CD14-positive monocyte (primary cell): Measurements from ENCODE around the gene ANKRD10. TPM values are rescaled to one million over a fixed set of nuclear protein-coding genes. Genes with fewer than 3 reads are reported as not detected.

Experiments used
- DNase-seq, 3 donors: peaks; one replicate each; pipeline ENCODE4 v3.0.0-alpha.2; 2011 to 2022
- H2AFZ ChIP-seq: 2 replicates; pipeline ENCODE4 v1.6.0; 2012; ENCODE audit warnings: mild to moderate bottlenecking, low read depth, low read length, inconsistent platforms; ENCODE audit not compliant: insufficient read depth, poor library complexity, severe bottlenecking
- H3K27ac ChIP-seq, 2 donors: 1 replicate in 1 of 2; 2 replicates in 1 of 2; pipeline ENCODE4 v1.5.1; 2012 to 2013; ENCODE audit warnings: low read length in 2 of 2, control low read depth in 1 of 2, inconsistent platforms in 1 of 2, low read depth in 1 of 2, mild to moderate bottlenecking in 1 of 2
- H3K27me3 ChIP-seq, 2 donors: one replicate each; pipeline versions ENCODE4 v1.6.0 to v1.6.1; 2011 to 2013; ENCODE audit warnings: low read length in 2 of 2; ENCODE audit not compliant: control insufficient read depth in 2 of 2, insufficient read depth in 2 of 2
- H3K36me3 ChIP-seq, 2 donors: replicated peaks in 1 of 2; 1 replicate in 1 of 2; 2 replicates in 1 of 2; pipeline versions ENCODE4 v1.5.1 to v1.6.1; 2012 to 2013; ENCODE audit warnings: low read length in 2 of 2, control low read depth in 1 of 2, inconsistent platforms in 1 of 2, mild to moderate bottlenecking in 1 of 2; ENCODE audit not compliant: insufficient read depth in 2 of 2, control insufficient read depth in 1 of 2
- H3K4me1 ChIP-seq, 2 donors: 1 replicate in 1 of 2; 2 replicates in 1 of 2; pipeline versions ENCODE4 v1.5.1 to v1.6.1; 2012 to 2013; ENCODE audit warnings: low read length in 2 of 2, control low read depth in 1 of 2, inconsistent platforms in 1 of 2, mild to moderate bottlenecking in 1 of 2, moderate library complexity in 1 of 2; ENCODE audit not compliant: insufficient read depth in 2 of 2, control insufficient read depth in 1 of 2
- H3K4me2 ChIP-seq: replicated peaks from 2 replicates; pipeline ENCODE3; 2012; ENCODE audit warnings: low read length, moderate library complexity, mild to moderate bottlenecking; ENCODE audit not compliant: poor library complexity, severe bottlenecking; ENCODE audit errors: extremely low read depth
- H3K4me3 ChIP-seq, 3 experiments: fragments of 200-600 bp in 1 of 3; sonication (generic) in 1 of 3; replicated peaks in 1 of 3; 1 replicate in 2 of 3; 2 replicates in 1 of 3; pipeline ENCODE4 v1.5.1; 2011 to 2013; ENCODE audit warnings: low read length in 3 of 3, mild to moderate bottlenecking in 3 of 3, control low read depth in 2 of 3, low read depth in 2 of 3, inconsistent platforms in 1 of 3, moderate library complexity in 1 of 3
- H3K79me2 ChIP-seq: 2 replicates; pipeline ENCODE4 v1.6.0; 2012; ENCODE audit warnings: mild to moderate bottlenecking, control low read depth, inconsistent platforms, low read length, moderate library complexity; ENCODE audit not compliant: insufficient read depth
- H3K9ac ChIP-seq: 2 replicates; pipeline ENCODE4 v1.6.0; 2017; ENCODE audit warnings: low read length, mild to moderate bottlenecking; ENCODE audit not compliant: insufficient read depth, poor library complexity, severe bottlenecking
- H3K9me3 ChIP-seq, 2 donors: replicated peaks in 1 of 2; 1 replicate in 1 of 2; 2 replicates in 1 of 2; pipeline versions ENCODE4 v1.5.1 to v1.6.1; 2012 to 2013; ENCODE audit warnings: low read length in 2 of 2, control low read depth in 1 of 2; ENCODE audit not compliant: control insufficient read depth in 1 of 2, insufficient read depth in 1 of 2
- H4K20me1 ChIP-seq: 2 replicates; pipeline ENCODE4 v1.6.0; 2012; ENCODE audit warnings: mild to moderate bottlenecking, low read length, control low read depth, moderate library complexity; ENCODE audit not compliant: insufficient read depth
- H3K27ac Mint-ChIP-seq, 7 donors: one replicate each; pipeline ENCODE4 v1.8.0; 2020; ENCODE audit warnings: mild to moderate bottlenecking in 7 of 7, mixed read lengths in 7 of 7, moderate library complexity in 6 of 7, inconsistent platforms in 2 of 7
- H3K27me3 Mint-ChIP-seq, 3 donors: one replicate each; pipeline ENCODE4 v1.8.0; 2021 to 2022; ENCODE audit warnings: low read depth in 3 of 3, mild to moderate bottlenecking in 3 of 3, mixed read lengths in 3 of 3, moderate library complexity in 3 of 3, inconsistent platforms in 1 of 3
- H3K36me3 Mint-ChIP-seq, 2 donors: one replicate each; pipeline ENCODE4 v1.8.0; 2020; ENCODE audit warnings: mixed read lengths in 2 of 2, inconsistent platforms in 1 of 2, mild to moderate bottlenecking in 1 of 2
- H3K4me1 Mint-ChIP-seq: one replicate; pipeline ENCODE4 v1.8.0; 2020; ENCODE audit warnings: mild to moderate bottlenecking, mixed read lengths
- H3K4me3 Mint-ChIP-seq, 2 donors: one replicate each; pipeline ENCODE4 v1.8.0; 2020; ENCODE audit warnings: mild to moderate bottlenecking in 2 of 2, mixed read lengths in 2 of 2, moderate library complexity in 1 of 2
- H3K9me3 Mint-ChIP-seq, 7 donors: one replicate each; pipeline ENCODE4 v1.8.0; 2020 to 2022; ENCODE audit warnings: mixed read lengths in 7 of 7, mild to moderate bottlenecking in 6 of 7, moderate library complexity in 6 of 7, inconsistent platforms in 2 of 7
- WGBS: methylation state at CpG from one replicate; pipeline ENCODE4 v1.1.5; 2013; ENCODE audit warnings: missing lambda C conversion rate; ENCODE audit not compliant: insufficient coverage; 5-methylcytosine and 5-hydroxymethylcytosine counted together
- intact Hi-C, 2 donors: fragments of 100-400 bp; cut with micrococcal nuclease; formaldehyde crosslinking; loops; one replicate each; pipeline versions ENCODE4 v1.15.0 to v1.15.1; 2023
- polyA plus RNA-seq, 3 donors: library from polyadenylated mRNA; depleted of rRNA in 1 of 3; unstranded in 2 of 3; stranded (reverse) in 1 of 3; fragments of 300-500 nt in 2 of 3; fragments of >200 nt in 1 of 3; fragmentation: Illumina TruSeq in 2 of 3; gene quantifications; 1 replicate in 2 of 3; 2 replicates in 1 of 3; pipeline ENCODE4 v1.2.3, GENCODE V29; 2012 to 2021
- TF ChIP-seq, protein P1 (sequence below): fragments of 200-600 bp; IDR thresholded peaks from one replicate; pipeline ENCODE4 v1.8.0; 2022; ENCODE audit warnings: antibody characterized with exemption, mild to moderate bottlenecking

Gene ANKRD10
- polyA plus RNA-seq, 3 donors, result 30.5 to 79.9 (median 37.2) TPM

DNA sequence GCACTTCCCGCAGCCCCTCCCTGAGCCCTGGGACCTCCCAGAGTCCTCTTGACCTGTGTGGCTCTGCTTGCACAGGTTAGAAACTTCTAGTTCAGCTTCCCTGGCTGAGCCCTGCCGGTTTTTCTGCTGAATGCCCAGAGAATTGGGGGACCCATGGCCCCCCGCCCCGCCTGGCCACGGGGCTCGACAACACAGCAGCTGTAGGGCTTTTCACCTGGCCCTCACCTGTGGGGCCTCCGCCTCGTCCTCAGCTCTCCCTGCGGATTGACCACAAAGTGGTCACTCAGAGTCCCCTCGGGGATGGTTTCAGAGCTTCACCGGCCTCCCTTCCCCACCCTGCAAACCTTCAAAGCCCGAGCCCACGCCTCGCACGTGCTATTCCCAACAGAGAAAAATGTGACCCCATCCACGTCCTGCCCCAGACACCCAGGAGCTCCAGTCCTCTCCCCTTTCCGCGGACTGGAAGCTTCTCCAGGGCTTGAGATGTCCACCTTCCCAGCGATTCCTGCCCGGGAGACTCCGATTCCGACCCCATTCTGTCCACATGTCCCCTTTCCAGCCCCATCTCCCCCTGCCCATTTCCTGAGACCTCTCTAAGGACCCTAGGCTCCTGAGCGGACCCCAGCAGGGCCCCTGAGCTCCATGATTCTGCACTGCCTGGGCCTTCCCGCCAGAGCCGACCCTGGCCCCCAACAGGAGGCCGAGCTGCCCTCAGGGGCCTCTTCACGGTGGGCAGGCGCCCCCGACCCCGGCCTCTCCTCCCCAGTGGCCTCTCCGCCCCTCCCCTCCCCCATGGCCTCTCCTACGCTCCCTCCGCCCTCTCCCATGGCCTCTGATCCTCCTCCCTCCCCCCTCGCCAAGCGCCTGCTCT lies 41.9 kb downstream of the ANKRD10 start:
- H3K4me3 Mint-ChIP-seq, result no peak overlapping the region
- H3K9me3 ChIP-seq, result no peaks in the 10 kb centered on the region
- no peak overlapping the region for H3K4me2 ChIP-seq
- H3K36me3 ChIP-seq, result no peaks in the 10 kb centered on the region
- H3K27me3 ChIP-seq, result peaks cover 2 to 32% of the 10 kb centered on the region in 2 donors
- H3K9ac ChIP-seq, result no peak overlapping the region
- no peak overlapping the region for H3K4me3 ChIP-seq
- H2AFZ ChIP-seq, result no peak overlapping the region
- DNase-seq, result no peak
- no peak overlapping the region for H3K27ac Mint-ChIP-seq
- H3K27ac ChIP-seq, result no peak overlapping the region
- WGBS, result 88% methylated on average over 32 of the region's 35 CpGs
- peaks cover 16 to 22% of the 10 kb centered on the region in 2 donors for H3K4me1 ChIP-seq
- peaks cover 0 to 12% (median 6%) of the 10 kb centered on the region in 7 donors for H3K9me3 Mint-ChIP-seq
- peaks cover 34 to 42% (median 37%) of the 10 kb centered on the region in 3 donors for H3K27me3 Mint-ChIP-seq
- no peaks in the 10 kb centered on the region for H3K79me2 ChIP-seq
- H4K20me1 ChIP-seq, result no peaks in the 10 kb centered on the region
- TF ChIP-seq, protein P1, sequence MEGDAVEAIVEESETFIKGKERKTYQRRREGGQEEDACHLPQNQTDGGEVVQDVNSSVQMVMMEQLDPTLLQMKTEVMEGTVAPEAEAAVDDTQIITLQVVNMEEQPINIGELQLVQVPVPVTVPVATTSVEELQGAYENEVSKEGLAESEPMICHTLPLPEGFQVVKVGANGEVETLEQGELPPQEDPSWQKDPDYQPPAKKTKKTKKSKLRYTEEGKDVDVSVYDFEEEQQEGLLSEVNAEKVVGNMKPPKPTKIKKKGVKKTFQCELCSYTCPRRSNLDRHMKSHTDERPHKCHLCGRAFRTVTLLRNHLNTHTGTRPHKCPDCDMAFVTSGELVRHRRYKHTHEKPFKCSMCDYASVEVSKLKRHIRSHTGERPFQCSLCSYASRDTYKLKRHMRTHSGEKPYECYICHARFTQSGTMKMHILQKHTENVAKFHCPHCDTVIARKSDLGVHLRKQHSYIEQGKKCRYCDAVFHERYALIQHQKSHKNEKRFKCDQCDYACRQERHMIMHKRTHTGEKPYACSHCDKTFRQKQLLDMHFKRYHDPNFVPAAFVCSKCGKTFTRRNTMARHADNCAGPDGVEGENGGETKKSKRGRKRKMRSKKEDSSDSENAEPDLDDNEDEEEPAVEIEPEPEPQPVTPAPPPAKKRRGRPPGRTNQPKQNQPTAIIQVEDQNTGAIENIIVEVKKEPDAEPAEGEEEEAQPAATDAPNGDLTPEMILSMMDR, result no peak
- peaks cover 24% of the 10 kb centered on the region for H3K4me1 Mint-ChIP-seq
- H3K36me3 Mint-ChIP-seq, result no peaks in the 10 kb centered on the region
- intact Hi-C loops, result no loop called here

DNA sequence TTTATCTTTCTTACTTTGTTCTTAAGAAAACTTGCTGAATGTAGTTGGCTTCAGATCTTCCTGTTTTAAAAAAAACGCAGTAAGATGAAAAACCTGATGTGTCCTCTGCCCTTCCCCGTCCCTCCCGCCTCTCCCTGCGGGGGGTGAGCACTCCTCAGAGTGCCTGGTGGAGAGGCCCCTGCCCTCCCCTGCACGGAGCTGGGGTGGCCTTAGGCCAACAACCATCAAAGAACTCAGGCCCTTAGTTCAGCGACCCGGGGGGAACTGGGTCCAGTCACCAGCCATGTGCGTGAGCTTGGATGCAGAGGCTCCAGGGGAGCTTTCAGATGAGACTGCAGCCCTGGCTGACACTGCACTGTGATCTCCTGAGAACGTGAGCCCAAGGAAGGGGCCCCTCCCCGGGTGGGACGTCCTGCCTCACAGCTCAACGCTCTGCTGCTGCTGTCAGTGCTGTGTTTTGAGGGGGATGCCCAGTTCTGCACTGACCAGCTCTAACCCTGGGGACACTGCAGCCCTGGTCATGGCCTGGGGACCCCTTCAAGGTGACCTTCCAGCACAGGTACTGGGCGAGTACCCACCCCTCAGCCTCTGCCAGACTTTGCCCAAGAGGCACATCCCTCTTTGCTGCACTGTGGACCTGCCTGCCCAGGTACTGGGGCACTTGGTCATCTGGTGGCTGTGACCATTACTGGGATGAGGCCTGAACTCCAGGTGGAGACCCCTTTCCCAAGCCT lies 42.7 kb downstream of the ANKRD10 start:
- Histone ChIP-seq H3K9me3 (no peaks in the 10 kb centered on the region), H3K4me2 (no peak overlapping the region), H3K9ac (no peak overlapping the region), H3K4me3 (no peak overlapping the region), H3K27ac (no peak overlapping the region), H3K4me1 (peaks cover 16 to 22% of the 10 kb centered on the region in 2 donors), H3K36me3 (no peaks in the 10 kb centered on the region), H3K79me2 (no peaks in the 10 kb centered on the region), H3K27me3 (peaks cover 2 to 32% of the 10 kb centered on the region in 2 donors), H4K20me1 (no peaks in the 10 kb centered on the region), H2AFZ (no peak overlapping the region)
- DNase-seq, result no peak
- Mint-ChIP-seq H3K27ac (no peak overlapping the region), H3K4me1 (peaks cover 24% of the 10 kb centered on the region), H3K9me3 (peaks cover 0 to 12% (median 6%) of the 10 kb centered on the region in 7 donors), H3K4me3 (no peak overlapping the region), H3K27me3 (peaks cover 34 to 49% (median 37%) of the 10 kb centered on the region in 3 donors), H3K36me3 (no peaks in the 10 kb centered on the region)
- TF ChIP-seq, protein P1, result no peak
- whole genome bisulfite sequencing, result 82% methylated on average over 12 of the region's 13 CpGs
- intact Hi-C loops, result no loop called here
